HepG2 (cell line): ENCODE measurements around the gene SOX5. TPM values are rescaled to one million over a fixed set of nuclear protein-coding genes. Genes with fewer than 3 reads are reported as not detected.

Source experiments
- KDM3A ChIP-seq: IDR thresholded peaks from 2 replicates; pipeline ENCODE4 v1.6.1; 2018; ENCODE audit warnings: low read depth, missing compliant biosample characterization
- POLR2A ChIP-seq, 2 experiments: IDR thresholded peaks; 2 replicates each; pipeline ENCODE4 v1.6.1; 2011; ENCODE audit warnings: low read depth in 2 of 2, low read length in 2 of 2, mild to moderate bottlenecking in 1 of 2, moderate library complexity in 1 of 2; ENCODE audit not compliant: insufficient read depth in 1 of 2
- POLR2G ChIP-seq: fragments of 200-400 bp; formaldehyde crosslinking; IDR thresholded peaks from 2 replicates; pipeline ENCODE4 v1.6.1; 2018; ENCODE audit warnings: mild to moderate bottlenecking, low read depth, low read length, moderate library complexity
- THAP11 ChIP-seq: IDR thresholded peaks from 2 replicates; pipeline ENCODE4 v1.6.1; 2016; ENCODE audit warnings: missing biosample characterization, missing genetic modification reagents
- ZNF24 ChIP-seq: fragments of 450-650 bp; IDR thresholded peaks from 2 replicates; pipeline ENCODE4 v1.6.1; 2017; ENCODE audit warnings: antibody characterized with exemption, mild to moderate bottlenecking
- ZNF879 ChIP-seq: sonication (generic); formaldehyde crosslinking; IDR thresholded peaks from 2 replicates; pipeline ENCODE4 v1.8.1; 2023; ENCODE audit warnings: missing genetic modification reagents
- ZSCAN31 ChIP-seq: sonication (generic); formaldehyde crosslinking; IDR thresholded peaks from 2 replicates; pipeline ENCODE4 v1.5.0; 2020; ENCODE audit warnings: low read depth, mild to moderate bottlenecking, missing genetic modification reagents
- polyA plus RNA-seq, 8 experiments: library from polyadenylated mRNA; depleted of rRNA in 3 of 8; stranded (reverse) in 7 of 8; unstranded in 1 of 8; fragments of >200 nt; fragmentation: Illumina TruSeq in 4 of 8; extraction: Trizol in 4 of 8; gene quantifications; 2 replicates each; pipeline versions ENCODE4 v1.2.1 to v1.2.3, GENCODE V29; 2011 to 2016; ENCODE audit warnings: low read depth in 4 of 8, missing spikeins in 1 of 8, mixed read lengths in 1 of 8; ENCODE audit not compliant: insufficient read depth in 1 of 8
- total RNA-seq, 5 experiments: library from RNA; depleted of rRNA; stranded (reverse); fragments of >200 nt; fragmentation: Illumina TruSeq; extraction: Trizol; gene quantifications; 2 replicates each; pipeline ENCODE4 v1.2.3, GENCODE V29; 2016; ENCODE audit warnings: low read depth in 1 of 5
- TF ChIP-seq, protein P1 (sequence below): IDR thresholded peaks from 2 replicates; pipeline ENCODE4 v1.4.0; 2020; ENCODE audit warnings: mild to moderate bottlenecking, missing genetic modification reagents
- TF ChIP-seq, protein P2 (sequence below): sonication (generic); formaldehyde crosslinking; IDR thresholded peaks from 2 replicates; pipeline ENCODE4 v1.4.0; 2020; ENCODE audit warnings: missing genetic modification reagents
- TF ChIP-seq, protein P3 (sequence below): sonication (generic); formaldehyde crosslinking; IDR thresholded peaks from 2 replicates; pipeline ENCODE4 v1.4.0; 2020; ENCODE audit warnings: low read depth, mild to moderate bottlenecking, missing genetic modification reagents
- TF ChIP-seq, protein P4 (sequence below): sonication (generic); formaldehyde crosslinking; IDR thresholded peaks from 2 replicates; pipeline ENCODE4 v1.4.0; 2020; ENCODE audit warnings: missing genetic modification reagents
- TF ChIP-seq, protein P5 (sequence below): sonication (generic); formaldehyde crosslinking; IDR thresholded peaks from 2 replicates; pipeline ENCODE4 v1.4.0; 2020; ENCODE audit warnings: missing genetic modification reagents, borderline replicate concordance

Gene SOX5
- total and polyA plus RNA-seq, 2 of the 13 experiments (the other 11 are each of a cell fraction or from before 2014, with no cell fraction given): 18.5 to 76.4 TPM

DNA sequence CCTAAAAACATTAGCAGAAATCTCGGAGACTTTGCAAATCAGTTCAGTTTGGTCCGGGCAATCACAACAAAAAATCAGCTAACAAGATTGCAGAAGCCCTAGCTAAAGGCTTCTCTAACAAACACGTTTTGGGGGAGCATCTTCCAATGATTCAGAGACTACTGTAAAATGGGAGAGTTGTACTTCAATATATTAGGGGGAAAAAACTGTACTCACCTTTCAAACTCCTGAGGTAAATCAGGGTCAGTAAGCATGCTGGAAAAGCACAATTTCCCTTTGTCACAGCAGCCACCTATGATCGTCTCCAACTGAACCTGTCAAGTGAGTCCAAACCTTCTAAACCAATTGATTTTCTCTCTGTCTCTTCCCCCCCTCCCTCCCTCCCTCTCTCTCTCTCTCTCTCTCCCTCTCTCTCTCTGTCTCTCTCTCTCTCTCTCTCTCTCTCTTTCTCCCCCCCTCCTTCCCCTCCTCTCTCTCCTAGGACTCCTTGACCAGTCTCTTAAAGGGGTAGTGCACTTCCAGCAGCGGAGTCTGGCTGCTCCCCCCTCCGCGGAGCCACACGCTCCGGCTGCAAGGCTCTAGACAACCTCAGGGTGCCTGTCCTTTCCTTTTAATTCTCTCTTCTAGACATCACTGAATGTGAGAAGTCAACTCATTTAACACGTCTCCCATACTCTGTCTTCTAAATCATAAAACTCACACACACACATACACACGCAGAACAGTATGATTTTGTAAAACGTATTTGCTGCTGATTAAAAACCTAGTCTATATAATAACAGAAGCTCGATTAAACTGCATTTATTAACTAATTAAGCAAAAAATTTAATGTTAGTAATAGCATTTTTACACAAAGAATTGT, at the start of gene SOX5 (continued):
- TF ChIP-seq, protein P1, sequence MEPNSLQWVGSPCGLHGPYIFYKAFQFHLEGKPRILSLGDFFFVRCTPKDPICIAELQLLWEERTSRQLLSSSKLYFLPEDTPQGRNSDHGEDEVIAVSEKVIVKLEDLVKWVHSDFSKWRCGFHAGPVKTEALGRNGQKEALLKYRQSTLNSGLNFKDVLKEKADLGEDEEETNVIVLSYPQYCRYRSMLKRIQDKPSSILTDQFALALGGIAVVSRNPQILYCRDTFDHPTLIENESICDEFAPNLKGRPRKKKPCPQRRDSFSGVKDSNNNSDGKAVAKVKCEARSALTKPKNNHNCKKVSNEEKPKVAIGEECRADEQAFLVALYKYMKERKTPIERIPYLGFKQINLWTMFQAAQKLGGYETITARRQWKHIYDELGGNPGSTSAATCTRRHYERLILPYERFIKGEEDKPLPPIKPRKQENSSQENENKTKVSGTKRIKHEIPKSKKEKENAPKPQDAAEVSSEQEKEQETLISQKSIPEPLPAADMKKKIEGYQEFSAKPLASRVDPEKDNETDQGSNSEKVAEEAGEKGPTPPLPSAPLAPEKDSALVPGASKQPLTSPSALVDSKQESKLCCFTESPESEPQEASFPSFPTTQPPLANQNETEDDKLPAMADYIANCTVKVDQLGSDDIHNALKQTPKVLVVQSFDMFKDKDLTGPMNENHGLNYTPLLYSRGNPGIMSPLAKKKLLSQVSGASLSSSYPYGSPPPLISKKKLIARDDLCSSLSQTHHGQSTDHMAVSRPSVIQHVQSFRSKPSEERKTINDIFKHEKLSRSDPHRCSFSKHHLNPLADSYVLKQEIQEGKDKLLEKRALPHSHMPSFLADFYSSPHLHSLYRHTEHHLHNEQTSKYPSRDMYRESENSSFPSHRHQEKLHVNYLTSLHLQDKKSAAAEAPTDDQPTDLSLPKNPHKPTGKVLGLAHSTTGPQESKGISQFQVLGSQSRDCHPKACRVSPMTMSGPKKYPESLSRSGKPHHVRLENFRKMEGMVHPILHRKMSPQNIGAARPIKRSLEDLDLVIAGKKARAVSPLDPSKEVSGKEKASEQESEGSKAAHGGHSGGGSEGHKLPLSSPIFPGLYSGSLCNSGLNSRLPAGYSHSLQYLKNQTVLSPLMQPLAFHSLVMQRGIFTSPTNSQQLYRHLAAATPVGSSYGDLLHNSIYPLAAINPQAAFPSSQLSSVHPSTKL (CRISPR knock-in tag): peak; percentile 11; the same call in 1 of the 2 replicates
- TF ChIP-seq ZNF879 (CRISPR knock-in tag) (no peak), POLR2A (IDR thresholded peaks at IDR 0.05; ENCODE audit: insufficient read depth in 1 of 2, low read depth in 2 of 2, low read length in 2 of 2) (peak in 1 of 2 experiments; percentile 48; a peak in 1 of 4 replicates), ZNF24 (no peak), KDM3A (CRISPR knock-in tag) (no peak), ZSCAN31 (CRISPR knock-in tag) (no peak), POLR2G (peak; percentile 58), THAP11 (CRISPR knock-in tag) (0 out of 2 replicates have a peak, but pooled peaks have one; percentile 9)
- TF ChIP-seq, protein P2, sequence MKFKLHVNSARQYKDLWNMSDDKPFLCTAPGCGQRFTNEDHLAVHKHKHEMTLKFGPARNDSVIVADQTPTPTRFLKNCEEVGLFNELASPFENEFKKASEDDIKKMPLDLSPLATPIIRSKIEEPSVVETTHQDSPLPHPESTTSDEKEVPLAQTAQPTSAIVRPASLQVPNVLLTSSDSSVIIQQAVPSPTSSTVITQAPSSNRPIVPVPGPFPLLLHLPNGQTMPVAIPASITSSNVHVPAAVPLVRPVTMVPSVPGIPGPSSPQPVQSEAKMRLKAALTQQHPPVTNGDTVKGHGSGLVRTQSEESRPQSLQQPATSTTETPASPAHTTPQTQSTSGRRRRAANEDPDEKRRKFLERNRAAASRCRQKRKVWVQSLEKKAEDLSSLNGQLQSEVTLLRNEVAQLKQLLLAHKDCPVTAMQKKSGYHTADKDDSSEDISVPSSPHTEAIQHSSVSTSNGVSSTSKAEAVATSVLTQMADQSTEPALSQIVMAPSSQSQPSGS (CRISPR knock-in tag): 0 out of 2 replicates have a peak, but pooled peaks have one; percentile 11
- TF ChIP-seq, protein P3, sequence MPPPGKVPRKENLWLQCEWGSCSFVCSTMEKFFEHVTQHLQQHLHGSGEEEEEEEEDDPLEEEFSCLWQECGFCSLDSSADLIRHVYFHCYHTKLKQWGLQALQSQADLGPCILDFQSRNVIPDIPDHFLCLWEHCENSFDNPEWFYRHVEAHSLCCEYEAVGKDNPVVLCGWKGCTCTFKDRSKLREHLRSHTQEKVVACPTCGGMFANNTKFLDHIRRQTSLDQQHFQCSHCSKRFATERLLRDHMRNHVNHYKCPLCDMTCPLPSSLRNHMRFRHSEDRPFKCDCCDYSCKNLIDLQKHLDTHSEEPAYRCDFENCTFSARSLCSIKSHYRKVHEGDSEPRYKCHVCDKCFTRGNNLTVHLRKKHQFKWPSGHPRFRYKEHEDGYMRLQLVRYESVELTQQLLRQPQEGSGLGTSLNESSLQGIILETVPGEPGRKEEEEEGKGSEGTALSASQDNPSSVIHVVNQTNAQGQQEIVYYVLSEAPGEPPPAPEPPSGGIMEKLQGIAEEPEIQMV (CRISPR knock-in tag): no peak
- TF ChIP-seq, protein P4, sequence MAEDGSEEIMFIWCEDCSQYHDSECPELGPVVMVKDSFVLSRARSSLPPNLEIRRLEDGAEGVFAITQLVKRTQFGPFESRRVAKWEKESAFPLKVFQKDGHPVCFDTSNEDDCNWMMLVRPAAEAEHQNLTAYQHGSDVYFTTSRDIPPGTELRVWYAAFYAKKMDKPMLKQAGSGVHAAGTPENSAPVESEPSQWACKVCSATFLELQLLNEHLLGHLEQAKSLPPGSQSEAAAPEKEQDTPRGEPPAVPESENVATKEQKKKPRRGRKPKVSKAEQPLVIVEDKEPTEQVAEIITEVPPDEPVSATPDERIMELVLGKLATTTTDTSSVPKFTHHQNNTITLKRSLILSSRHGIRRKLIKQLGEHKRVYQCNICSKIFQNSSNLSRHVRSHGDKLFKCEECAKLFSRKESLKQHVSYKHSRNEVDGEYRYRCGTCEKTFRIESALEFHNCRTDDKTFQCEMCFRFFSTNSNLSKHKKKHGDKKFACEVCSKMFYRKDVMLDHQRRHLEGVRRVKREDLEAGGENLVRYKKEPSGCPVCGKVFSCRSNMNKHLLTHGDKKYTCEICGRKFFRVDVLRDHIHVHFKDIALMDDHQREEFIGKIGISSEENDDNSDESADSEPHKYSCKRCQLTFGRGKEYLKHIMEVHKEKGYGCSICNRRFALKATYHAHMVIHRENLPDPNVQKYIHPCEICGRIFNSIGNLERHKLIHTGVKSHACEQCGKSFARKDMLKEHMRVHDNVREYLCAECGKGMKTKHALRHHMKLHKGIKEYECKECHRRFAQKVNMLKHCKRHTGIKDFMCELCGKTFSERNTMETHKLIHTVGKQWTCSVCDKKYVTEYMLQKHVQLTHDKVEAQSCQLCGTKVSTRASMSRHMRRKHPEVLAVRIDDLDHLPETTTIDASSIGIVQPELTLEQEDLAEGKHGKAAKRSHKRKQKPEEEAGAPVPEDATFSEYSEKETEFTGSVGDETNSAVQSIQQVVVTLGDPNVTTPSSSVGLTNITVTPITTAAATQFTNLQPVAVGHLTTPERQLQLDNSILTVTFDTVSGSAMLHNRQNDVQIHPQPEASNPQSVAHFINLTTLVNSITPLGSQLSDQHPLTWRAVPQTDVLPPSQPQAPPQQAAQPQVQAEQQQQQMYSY (CRISPR knock-in tag): no peak
- TF ChIP-seq, protein P5, sequence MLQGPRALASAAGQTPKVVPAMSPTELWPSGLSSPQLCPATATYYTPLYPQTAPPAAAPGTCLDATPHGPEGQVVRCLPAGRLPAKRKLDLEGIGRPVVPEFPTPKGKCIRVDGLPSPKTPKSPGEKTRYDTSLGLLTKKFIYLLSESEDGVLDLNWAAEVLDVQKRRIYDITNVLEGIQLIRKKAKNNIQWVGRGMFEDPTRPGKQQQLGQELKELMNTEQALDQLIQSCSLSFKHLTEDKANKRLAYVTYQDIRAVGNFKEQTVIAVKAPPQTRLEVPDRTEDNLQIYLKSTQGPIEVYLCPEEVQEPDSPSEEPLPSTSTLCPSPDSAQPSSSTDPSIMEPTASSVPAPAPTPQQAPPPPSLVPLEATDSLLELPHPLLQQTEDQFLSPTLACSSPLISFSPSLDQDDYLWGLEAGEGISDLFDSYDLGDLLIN: no peak
